IMR-90 (cell line): ENCODE data around the gene PADI6. TPM values are rescaled to one million over a fixed set of nuclear protein-coding genes. Genes with fewer than 3 reads are reported as not detected.
A peak's percentile ranks its signal among the peaks of the same experiment; 100 is the strongest.

Source experiments
- ATAC-seq: fragments of 200-7000 bp; cut with Tn5 transposase; 2 replicates; pipeline ENCODE4 v1.9.1; 2020; ENCODE audit warnings: low read depth, mild to moderate bottlenecking, moderate library complexity
- BruUV-seq: library from RNA; stranded (reverse); fragments of 400-500 nt; replicated peaks from 2 replicates; lab custom pipeline; 2021; lab: Mats Ljungman, UMichigan
- CTCF ChIA-PET: fragments of 300-600 bp; formaldehyde crosslinking; extraction: SDS; loops from one replicate; lab custom pipeline; 2021; ENCODE audit warnings: antibody characterized with exemption; lab: Yijun Ruan, JAX
- POLR2A ChIA-PET: fragments of 300-600 bp; sonication (Branson Sonifier 250); formaldehyde crosslinking; loops from one replicate; lab custom pipeline; 2022; ENCODE audit warnings: antibody characterized with exemption; ENCODE audit not compliant: unreplicated experiment; lab: Charles Lee
- DNase-seq: peaks from one replicate; pipeline ENCODE4 v3.0.0; 2013
- H2AFZ ChIP-seq: replicated peaks from 2 replicates; pipeline ENCODE3; 2013; ENCODE audit warnings: low read length, mild to moderate bottlenecking; ENCODE audit not compliant: poor library complexity
- H2AK5ac ChIP-seq: 2 replicates; pipeline ENCODE4 v1.6.1; 2013; ENCODE audit warnings: low read depth, low read length, inconsistent platforms
- H2AK9ac ChIP-seq: replicated peaks from 2 replicates; pipeline ENCODE3; 2013; ENCODE audit warnings: mild to moderate bottlenecking, low read depth, low read length, moderate library complexity; ENCODE audit not compliant: poor library complexity
- H2BK120ac ChIP-seq: 2 replicates; pipeline ENCODE4 v1.6.1; 2013; ENCODE audit warnings: low read depth, low read length, inconsistent platforms
- H2BK15ac ChIP-seq: 3 replicates; pipeline ENCODE4 v1.6.1; 2013; ENCODE audit warnings: low read depth, low read length, inconsistent platforms
- H2BK20ac ChIP-seq: 2 replicates; pipeline ENCODE4 v1.6.1; 2013; ENCODE audit warnings: low read depth, mild to moderate bottlenecking, inconsistent platforms, low read length, moderate library complexity
- H2BK5ac ChIP-seq: 2 replicates; pipeline ENCODE4 v1.6.1; 2013; ENCODE audit warnings: mild to moderate bottlenecking, low read depth, low read length, inconsistent platforms; ENCODE audit not compliant: poor library complexity, severe bottlenecking
- H3K14ac ChIP-seq: replicated peaks from 2 replicates; pipeline ENCODE4 v1.6.1; 2013; ENCODE audit warnings: low read depth, low read length, inconsistent platforms
- H3K18ac ChIP-seq: 2 replicates; pipeline ENCODE4 v1.6.1; 2013; ENCODE audit warnings: low read depth, low read length, control low read depth
- H3K23ac ChIP-seq: 2 replicates; pipeline ENCODE4 v1.6.1; 2013; ENCODE audit warnings: low read depth, low read length, inconsistent platforms
- H3K27ac ChIP-seq: 2 replicates; pipeline ENCODE4 v1.5.1; 2013; ENCODE audit warnings: mild to moderate bottlenecking, control low read depth, low read length; ENCODE audit not compliant: insufficient read depth
- H3K27me3 ChIP-seq: 2 replicates; pipeline ENCODE4 v1.6.1; 2013; ENCODE audit warnings: low read length; ENCODE audit not compliant: control insufficient read depth, insufficient read depth
- H3K36me3 ChIP-seq: 2 replicates; pipeline ENCODE4 v1.6.1; 2013; ENCODE audit warnings: low read length, mixed read lengths; ENCODE audit not compliant: control insufficient read depth, insufficient read depth
- H3K4ac ChIP-seq: 2 replicates; pipeline ENCODE4 v1.6.1; 2013; ENCODE audit warnings: low read depth, low read length, inconsistent platforms
- H3K4me1 ChIP-seq: 2 replicates; pipeline ENCODE4 v1.6.1; 2013; ENCODE audit warnings: low read length, mixed read lengths; ENCODE audit not compliant: control insufficient read depth, insufficient read depth
- H3K4me2 ChIP-seq: 2 replicates; pipeline ENCODE4 v1.6.1; 2013; ENCODE audit warnings: low read depth, mild to moderate bottlenecking, control low read depth, low read length, moderate library complexity
- H3K4me3 ChIP-seq: 2 replicates; pipeline ENCODE4 v1.5.1; 2013; ENCODE audit warnings: low read depth, mild to moderate bottlenecking, control low read depth, low read length, moderate library complexity; ENCODE audit not compliant: insufficient read depth
- H3K56ac ChIP-seq: 2 replicates; pipeline ENCODE4 v1.6.1; 2013; ENCODE audit warnings: low read length, inconsistent platforms; ENCODE audit not compliant: insufficient read depth; ENCODE audit errors: extremely low read depth
- H3K79me1 ChIP-seq, 2 experiments: 2 replicates each; pipeline ENCODE4 v1.6.1; 2013; ENCODE audit warnings: low read length in 2 of 2, inconsistent platforms in 1 of 2, low read depth in 1 of 2
- H3K9ac ChIP-seq: 2 replicates; pipeline ENCODE4 v1.6.1; 2013; ENCODE audit warnings: low read depth, low read length, control low read depth
- H3K9me1 ChIP-seq: 2 replicates; pipeline ENCODE4 v1.6.1; 2013; ENCODE audit warnings: low read length, inconsistent platforms; ENCODE audit not compliant: insufficient read depth
- H3K9me3 ChIP-seq: 2 replicates; pipeline ENCODE4 v1.6.1; 2013; ENCODE audit warnings: low read length; ENCODE audit not compliant: control insufficient read depth, insufficient read depth
- H4K20me1 ChIP-seq: 2 replicates; pipeline ENCODE4 v1.6.1; 2013; ENCODE audit warnings: low read length, inconsistent platforms; ENCODE audit not compliant: insufficient read depth
- H4K5ac ChIP-seq: 2 replicates; pipeline ENCODE4 v1.6.1; 2013; ENCODE audit warnings: mild to moderate bottlenecking, low read depth, low read length, control low read depth
- H4K8ac ChIP-seq, 2 experiments: 2 replicates each; pipeline ENCODE4 v1.6.1; 2013; ENCODE audit warnings: low read depth in 2 of 2, low read length in 2 of 2, control low read depth in 1 of 2, inconsistent platforms in 1 of 2
- H4K91ac ChIP-seq: 2 replicates; pipeline ENCODE4 v1.6.1; 2013; ENCODE audit warnings: low read depth, low read length, inconsistent platforms; ENCODE audit not compliant: insufficient read depth
- BHLHE40 ChIP-seq: fragments of 150-350 bp; IDR thresholded peaks from 2 replicates; pipeline ENCODE4 v1.6.1; 2016; ENCODE audit warnings: mild to moderate bottlenecking, low read depth, low read length
- CEBPB ChIP-seq: IDR thresholded peaks from 2 replicates; pipeline ENCODE4 v1.6.1; 2012; ENCODE audit warnings: low read depth, low read length, improper control_type of control experiment
- MAFK ChIP-seq: IDR thresholded peaks from 2 replicates; pipeline ENCODE4 v1.6.1; 2012; ENCODE audit warnings: low read depth, low read length, improper control_type of control experiment
- RCOR1 ChIP-seq: IDR thresholded peaks from 2 replicates; pipeline ENCODE4 v1.6.1; 2012; ENCODE audit warnings: mild to moderate bottlenecking, low read length, improper control_type of control experiment; ENCODE audit not compliant: insufficient replicate concordance
- SMC3 ChIP-seq: fragments of 150-350 bp; IDR thresholded peaks from 2 replicates; pipeline ENCODE4 v1.6.1; 2016; ENCODE audit warnings: low read depth, mild to moderate bottlenecking, antibody characterized with exemption, low read length, moderate library complexity
- WGBS, 2 experiments: methylation state at CpG; one replicate each; pipeline versions ENCODE4 v1.1.5 to v1.1.7; 2013; ENCODE audit warnings: missing lambda C conversion rate in 2 of 2; ENCODE audit not compliant: insufficient read length in 1 of 2; ENCODE audit errors: extremely low coverage in 2 of 2; 5-methylcytosine and 5-hydroxymethylcytosine counted together
- dilution Hi-C: fragments of 300-500 bp; cut with HindIII; formaldehyde crosslinking; loops from one replicate; pipeline ENCODE4 v1.14.3; 2018; ENCODE audit warnings: low sequenced_read_pairs; ENCODE audit not compliant: unreplicated experiment
- in situ Hi-C: fragments of 300-500 bp; cut with MboI; formaldehyde crosslinking; loops from 3 replicates; pipeline ENCODE4 v1.14.3; 2019; ENCODE audit warnings: low sequenced_read_pairs, inconsistent platforms, mixed read lengths
- intact Hi-C: fragments of 100-400 bp; cut with micrococcal nuclease; formaldehyde crosslinking; loops from 2 replicates; pipeline ENCODE4 v1.10.0; 2022
- polyA plus RNA-seq, 3 experiments: library from polyadenylated mRNA; depleted of rRNA; stranded (reverse); fragments of >200 nt; gene quantifications; 2 replicates each; pipeline ENCODE4 v1.2.3, GENCODE V29; 2012; ENCODE audit warnings: low replicate concordance in 1 of 3
- total RNA-seq: library from RNA; depleted of rRNA; stranded (reverse); fragments of >200 nt; gene quantifications from 2 replicates; pipeline ENCODE4 v1.2.3, GENCODE V29; 2012
- TF ChIP-seq, protein P1 (sequence below): conservative IDR thresholded peaks from 2 replicates; pipeline ENCODE4 v1.5.1; 2012; ENCODE audit warnings: mild to moderate bottlenecking, low read depth, low read length, improper control_type of control experiment

Gene PADI6
- total and polyA plus RNA-seq, 2 of the 4 experiments (the other 2 are of a cell fraction) = not detected

DNA sequence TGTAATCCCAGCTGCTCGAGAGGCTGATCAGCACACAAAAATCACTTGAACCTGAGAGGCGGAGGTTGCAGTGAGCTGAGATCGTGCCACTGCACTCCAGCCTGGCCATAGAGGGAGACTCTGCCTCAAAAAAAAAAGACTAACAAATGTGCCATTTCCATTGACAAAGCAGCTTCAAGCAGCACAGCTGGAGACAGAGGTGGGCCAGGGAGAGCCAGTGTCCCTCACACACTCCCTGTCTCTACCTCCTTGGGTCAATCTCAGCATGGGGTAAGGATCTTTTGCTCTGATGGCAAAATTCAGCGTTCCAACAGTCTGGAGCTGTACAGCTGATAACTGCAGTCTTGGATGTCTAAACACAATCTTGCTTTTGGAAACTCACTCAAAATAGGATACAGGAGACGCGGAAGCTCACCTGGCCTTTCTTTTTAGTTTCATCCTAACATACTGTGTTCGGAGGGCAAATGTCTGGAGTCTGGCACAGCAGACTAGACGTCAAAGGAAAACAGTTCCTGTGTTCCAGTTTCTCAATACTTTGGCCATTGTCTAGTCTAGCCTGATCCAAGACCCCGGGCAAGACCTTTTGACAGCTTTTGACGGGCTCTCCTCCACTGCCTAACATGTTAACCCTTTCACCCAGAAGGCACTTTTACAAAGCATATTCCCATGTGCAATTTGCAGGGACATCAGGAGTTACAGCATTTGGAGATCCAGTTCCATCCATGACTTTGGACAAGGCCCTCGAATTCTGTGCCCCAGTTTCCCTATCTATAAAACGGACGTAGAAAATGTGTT, 64.6 kb downstream of the PADI6 start:
- H3K56ac ChIP-seq = peak overlapping the region; percentile 54
- DNase-seq (no peak), ATAC-seq (no peak)
- H2AK9ac ChIP-seq = peak overlapping the region; percentile 8
- peak overlapping the region; percentile 83; the same call in 1 of the 2 replicates for H3K27ac ChIP-seq
- H2AFZ ChIP-seq = no peak overlapping the region
- H4K91ac ChIP-seq = no peak overlapping the region
- H3K4ac ChIP-seq = peak overlapping the region; percentile 7; the same call in 1 of the 2 replicates
- TF ChIP-seq, protein P1, sequence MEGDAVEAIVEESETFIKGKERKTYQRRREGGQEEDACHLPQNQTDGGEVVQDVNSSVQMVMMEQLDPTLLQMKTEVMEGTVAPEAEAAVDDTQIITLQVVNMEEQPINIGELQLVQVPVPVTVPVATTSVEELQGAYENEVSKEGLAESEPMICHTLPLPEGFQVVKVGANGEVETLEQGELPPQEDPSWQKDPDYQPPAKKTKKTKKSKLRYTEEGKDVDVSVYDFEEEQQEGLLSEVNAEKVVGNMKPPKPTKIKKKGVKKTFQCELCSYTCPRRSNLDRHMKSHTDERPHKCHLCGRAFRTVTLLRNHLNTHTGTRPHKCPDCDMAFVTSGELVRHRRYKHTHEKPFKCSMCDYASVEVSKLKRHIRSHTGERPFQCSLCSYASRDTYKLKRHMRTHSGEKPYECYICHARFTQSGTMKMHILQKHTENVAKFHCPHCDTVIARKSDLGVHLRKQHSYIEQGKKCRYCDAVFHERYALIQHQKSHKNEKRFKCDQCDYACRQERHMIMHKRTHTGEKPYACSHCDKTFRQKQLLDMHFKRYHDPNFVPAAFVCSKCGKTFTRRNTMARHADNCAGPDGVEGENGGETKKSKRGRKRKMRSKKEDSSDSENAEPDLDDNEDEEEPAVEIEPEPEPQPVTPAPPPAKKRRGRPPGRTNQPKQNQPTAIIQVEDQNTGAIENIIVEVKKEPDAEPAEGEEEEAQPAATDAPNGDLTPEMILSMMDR = no peak
- TF ChIP-seq RCOR1 (no peak), SMC3 (no peak), MAFK (no peak), CEBPB (no peak), BHLHE40 (no peak)
- H2BK20ac ChIP-seq = no peak overlapping the region
- in situ Hi-C loops = no loop called here
- dilution Hi-C loops = no loop called here
- no peaks in the 10 kb centered on the region for H3K27me3 ChIP-seq
- H4K20me1 ChIP-seq = peaks cover 43% of the 10 kb centered on the region
- H3K14ac ChIP-seq = peak overlapping the region; percentile 61; the same call in 1 of the 2 replicates
- H2BK120ac ChIP-seq = no peak overlapping the region
- ChIA-PET CTCF (interaction anchor here (0.7 kb wide), 1 partner anchor 18 kb away, joined by 3 read pairs; no protein-coding TSS in a partner anchor), POLR2A (no interaction called here)
- peaks cover 12 to 52% of the 10 kb centered on the region in 2 experiments for H3K79me1 ChIP-seq
- H2BK5ac ChIP-seq = no peak overlapping the region
- H3K36me3 ChIP-seq = peaks cover 28% of the 10 kb centered on the region
- intact Hi-C loops = loop anchor here (5.0 kb wide), 1 partner anchor 171 kb away; no protein-coding TSS in a partner anchor
- H3K4me2 ChIP-seq = peak overlapping the region; percentile 97
- H3K4me3 ChIP-seq = peak overlapping the region; percentile 90
- peaks cover 12% of the 10 kb centered on the region; the same call in 1 of the 2 replicates for H3K9me1 ChIP-seq
- no peak overlapping the region; the same call in 1 of the 2 replicates for H2AK5ac ChIP-seq
- WGBS, 2 experiments = 29% methylated on average over 2 of the region's 13 CpGs; no CpG with 5 or more reads in 1 of the 2 experiments
- H3K9ac ChIP-seq = peak overlapping the region; percentile 87; the same call in 1 of the 2 replicates
- H3K23ac ChIP-seq = peak overlapping the region; percentile 71
- H2BK15ac ChIP-seq = no peak overlapping the region
- H4K5ac ChIP-seq = peak overlapping the region; percentile 49; the same call in 1 of the 2 replicates
- H3K4me1 ChIP-seq = peaks cover 17% of the 10 kb centered on the region
- no TSS peak for BruUV-seq
- H4K8ac ChIP-seq = peak overlapping the region; percentile 45 to 59; a peak in 2 of 4 replicates
- no peaks in the 10 kb centered on the region for H3K9me3 ChIP-seq
- no peak overlapping the region for H3K18ac ChIP-seq
